ENCODE measurements around the gene HPS3.

Gene HPS3

DNA sequence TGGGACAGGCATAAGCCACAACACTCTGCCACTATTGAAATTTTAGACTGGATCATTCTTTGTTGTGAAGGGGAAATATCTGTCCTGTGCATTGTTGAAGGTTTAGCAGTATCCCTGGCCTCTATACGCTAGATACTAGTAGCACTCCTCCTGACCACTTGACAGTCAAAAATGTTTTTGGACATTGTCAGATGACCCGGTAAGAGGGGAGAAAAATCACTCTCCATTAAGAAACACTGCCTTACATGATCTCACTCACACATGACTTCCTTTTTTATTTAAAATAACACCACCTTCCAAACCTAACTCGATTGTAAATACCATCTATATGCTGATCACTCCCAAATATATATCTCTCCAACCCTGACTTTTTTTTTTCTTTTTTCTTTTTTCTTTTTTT lies 27.8 kb upstream of the HPS3 start (continued):
- TF ChIP-seq, protein P1, sequence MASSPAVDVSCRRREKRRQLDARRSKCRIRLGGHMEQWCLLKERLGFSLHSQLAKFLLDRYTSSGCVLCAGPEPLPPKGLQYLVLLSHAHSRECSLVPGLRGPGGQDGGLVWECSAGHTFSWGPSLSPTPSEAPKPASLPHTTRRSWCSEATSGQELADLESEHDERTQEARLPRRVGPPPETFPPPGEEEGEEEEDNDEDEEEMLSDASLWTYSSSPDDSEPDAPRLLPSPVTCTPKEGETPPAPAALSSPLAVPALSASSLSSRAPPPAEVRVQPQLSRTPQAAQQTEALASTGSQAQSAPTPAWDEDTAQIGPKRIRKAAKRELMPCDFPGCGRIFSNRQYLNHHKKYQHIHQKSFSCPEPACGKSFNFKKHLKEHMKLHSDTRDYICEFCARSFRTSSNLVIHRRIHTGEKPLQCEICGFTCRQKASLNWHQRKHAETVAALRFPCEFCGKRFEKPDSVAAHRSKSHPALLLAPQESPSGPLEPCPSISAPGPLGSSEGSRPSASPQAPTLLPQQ (tag by site-specific recombination; IDR thresholded peaks at IDR 0.05), result no peak
- TF ChIP-seq ZNF391 (tag by site-specific recombination; IDR thresholded peaks at IDR 0.05; ENCODE audit: borderline replicate concordance, low read depth) (no peak), ZNF843 (tag by site-specific recombination; IDR thresholded peaks at IDR 0.05) (no peak)
- TF ChIP-seq, protein P2, sequence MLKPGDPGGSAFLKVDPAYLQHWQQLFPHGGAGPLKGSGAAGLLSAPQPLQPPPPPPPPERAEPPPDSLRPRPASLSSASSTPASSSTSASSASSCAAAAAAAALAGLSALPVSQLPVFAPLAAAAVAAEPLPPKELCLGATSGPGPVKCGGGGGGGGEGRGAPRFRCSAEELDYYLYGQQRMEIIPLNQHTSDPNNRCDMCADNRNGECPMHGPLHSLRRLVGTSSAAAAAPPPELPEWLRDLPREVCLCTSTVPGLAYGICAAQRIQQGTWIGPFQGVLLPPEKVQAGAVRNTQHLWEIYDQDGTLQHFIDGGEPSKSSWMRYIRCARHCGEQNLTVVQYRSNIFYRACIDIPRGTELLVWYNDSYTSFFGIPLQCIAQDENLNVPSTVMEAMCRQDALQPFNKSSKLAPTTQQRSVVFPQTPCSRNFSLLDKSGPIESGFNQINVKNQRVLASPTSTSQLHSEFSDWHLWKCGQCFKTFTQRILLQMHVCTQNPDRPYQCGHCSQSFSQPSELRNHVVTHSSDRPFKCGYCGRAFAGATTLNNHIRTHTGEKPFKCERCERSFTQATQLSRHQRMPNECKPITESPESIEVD (tag by site-specific recombination; IDR thresholded peaks at IDR 0.05), result no peak

DNA sequence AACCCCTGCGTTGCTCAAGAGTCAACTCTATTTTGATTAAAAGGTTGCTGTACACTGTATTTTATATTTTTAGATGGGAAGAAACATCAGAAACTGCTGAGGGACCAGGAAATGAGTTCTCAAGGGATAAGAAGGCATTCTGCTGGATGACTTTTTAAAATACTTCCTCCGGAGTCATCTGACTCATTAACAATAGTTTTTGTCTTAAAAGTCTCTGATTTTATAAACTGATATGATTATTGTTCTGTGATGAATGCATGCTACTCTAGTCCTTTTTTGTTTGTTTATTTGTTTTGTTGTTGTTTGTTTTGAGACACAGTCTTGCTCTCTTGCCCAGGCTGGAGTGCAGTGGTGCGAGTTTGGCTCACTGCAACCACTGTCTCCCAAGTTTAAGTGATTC lies 25.0 kb upstream of the HPS3 start:
- ChIA-PET POLR2A (no interaction called here), CTCF (no interaction called here)
- H3K36me3 ChIP-seq (ENCODE audit: control insufficient read depth in 2 of 2, insufficient read depth in 1 of 2, low read length in 2 of 2), result no peaks in the 10 kb centered on the region
- H3K9me3 ChIP-seq (ENCODE audit: control insufficient read depth, insufficient read depth, low read depth, low read length), result no peaks in the 10 kb centered on the region
- no peak overlapping the region for H3K4me3 ChIP-seq (ENCODE audit: low read depth, low read length)
- H3K27ac ChIP-seq (ENCODE audit: extremely low read depth, low read depth, low read length), result no peak overlapping the region
- TF ChIP-seq ZBTB7A (tag by site-specific recombination; IDR thresholded peaks at IDR 0.05; ENCODE audit: low read depth), result no peak
- TF ChIP-seq ZNF174 (tag by site-specific recombination; IDR thresholded peaks at IDR 0.05), result no peak
- no peak for TF ChIP-seq ZNF555 (tag by site-specific recombination; conservative IDR thresholded peaks at IDR 0.05)
- TF ChIP-seq, protein P1 (tag by site-specific recombination; IDR thresholded peaks at IDR 0.05), result no peak
- TF ChIP-seq ZFP69B (tag by site-specific recombination; IDR thresholded peaks at IDR 0.05), result no peak
- H3K4me1 ChIP-seq (ENCODE audit: control insufficient read depth, insufficient read depth, low read length), result no peaks in the 10 kb centered on the region

DNA sequence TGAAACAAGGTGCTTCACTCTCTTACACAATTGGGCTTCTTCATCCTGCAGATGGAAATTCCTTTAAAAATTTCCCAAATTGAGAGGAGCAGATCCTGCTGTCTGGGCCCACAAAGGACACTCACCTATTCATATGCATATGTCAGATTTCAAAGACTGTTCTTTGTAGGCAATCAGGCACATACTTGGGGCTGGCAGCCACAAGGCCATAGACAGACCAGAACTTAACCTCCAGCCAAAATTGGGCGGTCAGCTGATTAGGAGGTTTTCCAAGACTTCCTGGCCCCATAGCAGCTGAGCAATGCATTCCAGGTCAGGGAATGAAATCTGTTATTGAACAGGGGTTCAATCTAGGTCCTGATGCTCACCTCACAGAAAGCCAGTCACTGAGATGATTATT lies 15.0 kb upstream of the HPS3 start:
- Histone ChIP-seq H3K27ac (ENCODE audit: extremely low read depth, low read depth, low read length) (no peak overlapping the region), H3K9me3 (ENCODE audit: control insufficient read depth, insufficient read depth, low read depth, low read length) (no peaks in the 10 kb centered on the region), H3K36me3 (ENCODE audit: control insufficient read depth in 2 of 2, insufficient read depth in 1 of 2, low read length in 2 of 2) (no peaks in the 10 kb centered on the region), H3K4me1 (ENCODE audit: control insufficient read depth, insufficient read depth, low read length) (no peaks in the 10 kb centered on the region), H3K4me3 (ENCODE audit: low read depth, low read length) (no peak overlapping the region)
- CTCF ChIA-PET, result interaction anchor here (0.7 to 0.8 kb wide), 2 partner anchors 28 to 159 kb away, joined by 3 to 4 read pairs; no protein-coding TSS in a partner anchor
- TF ChIP-seq, protein P3, sequence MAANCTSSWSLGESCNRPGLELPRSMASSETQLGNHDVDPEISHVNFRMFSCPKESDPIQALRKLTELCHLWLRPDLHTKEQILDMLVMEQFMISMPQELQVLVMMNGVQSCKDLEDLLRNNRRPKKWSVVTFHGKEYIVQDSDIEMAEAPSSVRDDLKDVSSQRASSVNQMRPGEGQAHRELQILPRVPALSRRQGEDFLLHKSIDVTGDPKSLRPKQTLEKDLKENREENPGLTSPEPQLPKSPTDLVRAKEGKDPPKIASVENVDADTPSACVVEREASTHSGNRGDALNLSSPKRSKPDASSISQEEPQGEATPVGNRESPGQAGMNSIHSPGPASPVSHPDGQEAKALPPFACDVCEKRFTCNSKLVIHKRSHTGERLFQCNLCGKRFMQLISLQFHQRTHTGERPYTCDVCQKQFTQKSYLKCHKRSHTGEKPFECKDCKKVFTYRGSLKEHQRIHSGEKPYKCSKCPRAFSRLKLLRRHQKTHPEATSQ (tag by site-specific recombination; IDR thresholded peaks at IDR 0.05), result no peak
- no peak for TF ChIP-seq ZNF792 (tag by site-specific recombination; IDR thresholded peaks at IDR 0.05)
- no peak for TF ChIP-seq REPIN1 (tag by site-specific recombination; IDR thresholded peaks at IDR 0.05; ENCODE audit: low read depth)
- no peak for TF ChIP-seq ZBTB7A (tag by site-specific recombination; IDR thresholded peaks at IDR 0.05; ENCODE audit: low read depth)
- no peak for TF ChIP-seq ZNF514 (tag by site-specific recombination; IDR thresholded peaks at IDR 0.05)
- no peak for TF ChIP-seq ZNF548 (tag by site-specific recombination; IDR thresholded peaks at IDR 0.05)
- no peak for TF ChIP-seq GLIS1 (tag by site-specific recombination; IDR thresholded peaks at IDR 0.05)
- no peak for TF ChIP-seq ZNF658 (tag by site-specific recombination; IDR thresholded peaks at IDR 0.05)
- TF ChIP-seq ZNF585B (tag by site-specific recombination; IDR thresholded peaks at IDR 0.05), result no peak
- TF ChIP-seq, protein P4, sequence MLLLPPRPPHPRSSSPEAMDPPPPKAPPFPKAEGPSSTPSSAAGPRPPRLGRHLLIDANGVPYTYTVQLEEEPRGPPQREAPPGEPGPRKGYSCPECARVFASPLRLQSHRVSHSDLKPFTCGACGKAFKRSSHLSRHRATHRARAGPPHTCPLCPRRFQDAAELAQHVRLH (tag by site-specific recombination; IDR thresholded peaks at IDR 0.05), result no peak
- TF ChIP-seq ZEB2 (tag by site-specific recombination; IDR thresholded peaks at IDR 0.05), result no peak
- TF ChIP-seq, protein P5, sequence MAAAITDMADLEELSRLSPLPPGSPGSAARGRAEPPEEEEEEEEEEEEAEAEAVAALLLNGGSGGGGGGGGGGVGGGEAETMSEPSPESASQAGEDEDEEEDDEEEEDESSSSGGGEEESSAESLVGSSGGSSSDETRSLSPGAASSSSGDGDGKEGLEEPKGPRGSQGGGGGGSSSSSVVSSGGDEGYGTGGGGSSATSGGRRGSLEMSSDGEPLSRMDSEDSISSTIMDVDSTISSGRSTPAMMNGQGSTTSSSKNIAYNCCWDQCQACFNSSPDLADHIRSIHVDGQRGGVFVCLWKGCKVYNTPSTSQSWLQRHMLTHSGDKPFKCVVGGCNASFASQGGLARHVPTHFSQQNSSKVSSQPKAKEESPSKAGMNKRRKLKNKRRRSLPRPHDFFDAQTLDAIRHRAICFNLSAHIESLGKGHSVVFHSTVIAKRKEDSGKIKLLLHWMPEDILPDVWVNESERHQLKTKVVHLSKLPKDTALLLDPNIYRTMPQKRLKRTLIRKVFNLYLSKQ (tag by site-specific recombination; IDR thresholded peaks at IDR 0.05; ENCODE audit: borderline replicate concordance), result no peak
- TF ChIP-seq ZNF501 (tag by site-specific recombination; IDR thresholded peaks at IDR 0.05), result no peak
- POLR2A ChIA-PET, result no interaction called here
